Keratinocyte (primary cell): ENCODE data around the gene SYP. TPM values are rescaled to one million over a fixed set of nuclear protein-coding genes. Genes with fewer than 3 reads are reported as not detected.

Experiments
- DNase-seq: peaks from one replicate; pipeline ENCODE4 v3.0.0-alpha.2; 2011; ENCODE audit warnings: low read depth, missing footprints, low spot score
- FAIRE-seq: peaks from 2 replicates; lab custom pipeline; 2011; peaks lifted over from hg19 to GRCh38; lab: Jason Lieb, UNC
- H2AFZ ChIP-seq: 2 replicates; pipeline ENCODE4 v1.6.0; 2012; ENCODE audit warnings: low read length, control low read depth, inconsistent platforms; ENCODE audit not compliant: control insufficient read depth
- H3K27ac ChIP-seq: 2 replicates; pipeline ENCODE4 v1.5.1; 2011; ENCODE audit warnings: low read length; ENCODE audit not compliant: control insufficient read depth, insufficient read depth
- H3K27me3 ChIP-seq: 3 replicates; pipeline ENCODE4 v1.6.0; 2011; ENCODE audit warnings: low read length; ENCODE audit not compliant: control insufficient read depth, insufficient read depth; ENCODE audit errors: extremely low read depth
- H3K36me3 ChIP-seq, 2 experiments: 2 replicates in 1 of 2; 3 replicates in 1 of 2; pipeline ENCODE4 v1.5.1; 2011; ENCODE audit warnings: low read length in 2 of 2, mild to moderate bottlenecking in 1 of 2; ENCODE audit not compliant: control insufficient read depth in 2 of 2, insufficient read depth in 2 of 2; ENCODE audit errors: extremely low read depth in 1 of 2
- H3K4me1 ChIP-seq: 3 replicates; pipeline ENCODE4 v1.5.1; 2011; ENCODE audit warnings: low read length; ENCODE audit not compliant: control insufficient read depth, insufficient read depth; ENCODE audit errors: extremely low read depth
- H3K4me2 ChIP-seq: 3 replicates; pipeline ENCODE4 v1.6.0; 2011; ENCODE audit warnings: low read depth, low read length; ENCODE audit not compliant: control insufficient read depth, insufficient read depth; ENCODE audit errors: extremely low read depth
- H3K4me3 ChIP-seq, 3 experiments: fragments of 200-600 bp in 1 of 3; sonication (generic) in 1 of 3; 2 replicates in 2 of 3; 3 replicates in 1 of 3; pipeline ENCODE4 v1.5.1; 2011 to 2016; ENCODE audit warnings: low read length in 3 of 3, mild to moderate bottlenecking in 3 of 3, control low read depth in 2 of 3, inconsistent platforms in 1 of 3, low read depth in 1 of 3, mixed read lengths in 1 of 3, mixed run types in 1 of 3, moderate library complexity in 1 of 3; ENCODE audit not compliant: control insufficient read depth in 2 of 3, insufficient read depth in 2 of 3; ENCODE audit errors: extremely low read depth in 1 of 3
- H3K79me2 ChIP-seq: 2 replicates; pipeline ENCODE4 v1.6.0; 2012; ENCODE audit warnings: low read length; ENCODE audit not compliant: control insufficient read depth, insufficient read depth
- H3K9ac ChIP-seq: 3 replicates; pipeline ENCODE4 v1.6.0; 2011; ENCODE audit warnings: low read length; ENCODE audit not compliant: control insufficient read depth, insufficient read depth; ENCODE audit errors: extremely low read depth
- H3K9me1 ChIP-seq: 3 replicates; pipeline ENCODE4 v1.6.0; 2011; ENCODE audit warnings: low read length; ENCODE audit not compliant: control insufficient read depth, insufficient read depth; ENCODE audit errors: extremely low read depth
- H3K9me3 ChIP-seq: 2 replicates; pipeline ENCODE4 v1.5.1; 2012; ENCODE audit warnings: low read depth, low read length; ENCODE audit not compliant: control insufficient read depth
- H4K20me1 ChIP-seq: 3 replicates; pipeline ENCODE4 v1.6.0; 2011; ENCODE audit warnings: low read length; ENCODE audit not compliant: control insufficient read depth, insufficient read depth; ENCODE audit errors: extremely low read depth
- EZH2 ChIP-seq: IDR thresholded peaks from one replicate; pipeline ENCODE4 v1.6.1; 2012; ENCODE audit warnings: inconsistent platforms, mild to moderate bottlenecking, low read length, moderate library complexity
- dilution Hi-C: fragments of 300-500 bp; cut with MboI; formaldehyde crosslinking; loops from one replicate; pipeline ENCODE4 v1.7.0; 2020; ENCODE audit warnings: low sequenced_read_pairs; ENCODE audit not compliant: extremely low pct_ligation_motif_present
- polyA plus RNA-seq, 5 experiments: library from polyadenylated mRNA; depleted of rRNA in 3 of 5; stranded (reverse) in 3 of 5; stranded (forward) in 1 of 5; unstranded in 1 of 5; fragments of >200 nt; gene quantifications; 1 replicate in 1 of 5; 2 replicates in 3 of 5; 3 replicates in 1 of 5; pipeline versions ENCODE4 v1.2.1 to v1.2.3, GENCODE V29; 2011 to 2012; ENCODE audit warnings: missing spikeins in 2 of 5, low read depth in 1 of 5, low replicate concordance in 1 of 5
- TF ChIP-seq, protein P1 (sequence below), 3 experiments: IDR thresholded peaks in 1 of 3; conservative IDR thresholded peaks in 1 of 3; optimal IDR thresholded peaks in 1 of 3; 2 replicates in 2 of 3; 3 replicates in 1 of 3; pipeline versions ENCODE3 to v1.5.1; 2011; ENCODE audit warnings: low read length in 3 of 3, mild to moderate bottlenecking in 3 of 3, moderate library complexity in 2 of 3, control low read depth in 1 of 3, inconsistent platforms in 1 of 3; ENCODE audit not compliant: insufficient read depth in 2 of 3; ENCODE audit errors: extremely low read depth in 1 of 3

SYP gene
- polyA plus RNA-seq, 1 donor (not counting 4 experiments of a cell fraction or from before 2014, with no cell fraction given), result 0.07 TPM

GRCh38 chrX:49177873-49178480 is 22.0 kb downstream of the SYP start:
- dilution Hi-C loops, result no loop called here
- DNase-seq, result no peak
- no peak overlapping the region for H3K4me3 ChIP-seq
- no peak overlapping the region for H3K9ac ChIP-seq
- H3K27ac ChIP-seq, result no peak overlapping the region
- no peaks in the 10 kb centered on the region for H3K27me3 ChIP-seq
- TF ChIP-seq EZH2, result no peak
- TF ChIP-seq, protein P1, sequence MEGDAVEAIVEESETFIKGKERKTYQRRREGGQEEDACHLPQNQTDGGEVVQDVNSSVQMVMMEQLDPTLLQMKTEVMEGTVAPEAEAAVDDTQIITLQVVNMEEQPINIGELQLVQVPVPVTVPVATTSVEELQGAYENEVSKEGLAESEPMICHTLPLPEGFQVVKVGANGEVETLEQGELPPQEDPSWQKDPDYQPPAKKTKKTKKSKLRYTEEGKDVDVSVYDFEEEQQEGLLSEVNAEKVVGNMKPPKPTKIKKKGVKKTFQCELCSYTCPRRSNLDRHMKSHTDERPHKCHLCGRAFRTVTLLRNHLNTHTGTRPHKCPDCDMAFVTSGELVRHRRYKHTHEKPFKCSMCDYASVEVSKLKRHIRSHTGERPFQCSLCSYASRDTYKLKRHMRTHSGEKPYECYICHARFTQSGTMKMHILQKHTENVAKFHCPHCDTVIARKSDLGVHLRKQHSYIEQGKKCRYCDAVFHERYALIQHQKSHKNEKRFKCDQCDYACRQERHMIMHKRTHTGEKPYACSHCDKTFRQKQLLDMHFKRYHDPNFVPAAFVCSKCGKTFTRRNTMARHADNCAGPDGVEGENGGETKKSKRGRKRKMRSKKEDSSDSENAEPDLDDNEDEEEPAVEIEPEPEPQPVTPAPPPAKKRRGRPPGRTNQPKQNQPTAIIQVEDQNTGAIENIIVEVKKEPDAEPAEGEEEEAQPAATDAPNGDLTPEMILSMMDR (optimal IDR thresholded peaks at IDR 0.05 in 1 of 3, IDR thresholded peaks at IDR 0.05 in 1 of 3, conservative IDR thresholded peaks at IDR 0.05 in 1 of 3; ENCODE audit: extremely low read depth in 1 of 3, insufficient read depth in 2 of 3, low read length in 3 of 3), result no peak
- H3K4me1 ChIP-seq, result peaks cover 35% of the 10 kb centered on the region
- H3K36me3 ChIP-seq, result no peaks in the 10 kb centered on the region
- no peaks in the 10 kb centered on the region for H3K9me1 ChIP-seq
- no peak overlapping the region for H3K4me2 ChIP-seq
- H4K20me1 ChIP-seq, result peaks cover 2% of the 10 kb centered on the region
- no peaks in the 10 kb centered on the region for H3K9me3 ChIP-seq
- no peak for FAIRE-seq
- no peak overlapping the region for H2AFZ ChIP-seq
- peaks cover 10% of the 10 kb centered on the region for H3K79me2 ChIP-seq

- TF ChIP-seq, protein P1 (optimal IDR thresholded peaks at IDR 0.05 in 1 of 3, IDR thresholded peaks at IDR 0.05 in 1 of 3, conservative IDR thresholded peaks at IDR 0.05 in 1 of 3; ENCODE audit: extremely low read depth in 1 of 3, insufficient read depth in 2 of 3, low read length in 3 of 3), result no peak
- no peak for TF ChIP-seq EZH2
- peaks cover 36% of the 10 kb centered on the region for H3K4me1 ChIP-seq
- no peaks in the 10 kb centered on the region for H3K36me3 ChIP-seq
- no peak for DNase-seq
- peak overlapping the region in 1 of 3 experiments; percentile 19 for H3K4me3 ChIP-seq
- no peak overlapping the region for H2AFZ ChIP-seq
- peak overlapping the region; percentile 37 for H3K9ac ChIP-seq
- peaks cover 6% of the 10 kb centered on the region for H4K20me1 ChIP-seq
- H3K4me2 ChIP-seq, result peak overlapping the region; percentile 51
- no peaks in the 10 kb centered on the region for H3K9me1 ChIP-seq
- H3K9me3 ChIP-seq, result no peaks in the 10 kb centered on the region
- H3K27ac ChIP-seq, result peak overlapping the region; percentile 69
- no peak for FAIRE-seq
- no peaks in the 10 kb centered on the region for H3K27me3 ChIP-seq
- peaks cover 15% of the 10 kb centered on the region for H3K79me2 ChIP-seq
- dilution Hi-C loops, result no loop called here
These were observed 22.6 kb downstream of the SYP start for GRCh38 chrX:49177338-49177833.
